ENCODE measurements around the gene GPR52.
"Not testable (repeated sequence)": the region's sequence is repeated elsewhere in the genome, so short reads cannot be mapped to it uniquely, and the experiment has no call there.

The GPR52 gene, protein sequence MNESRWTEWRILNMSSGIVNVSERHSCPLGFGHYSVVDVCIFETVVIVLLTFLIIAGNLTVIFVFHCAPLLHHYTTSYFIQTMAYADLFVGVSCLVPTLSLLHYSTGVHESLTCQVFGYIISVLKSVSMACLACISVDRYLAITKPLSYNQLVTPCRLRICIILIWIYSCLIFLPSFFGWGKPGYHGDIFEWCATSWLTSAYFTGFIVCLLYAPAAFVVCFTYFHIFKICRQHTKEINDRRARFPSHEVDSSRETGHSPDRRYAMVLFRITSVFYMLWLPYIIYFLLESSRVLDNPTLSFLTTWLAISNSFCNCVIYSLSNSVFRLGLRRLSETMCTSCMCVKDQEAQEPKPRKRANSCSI

DNA sequence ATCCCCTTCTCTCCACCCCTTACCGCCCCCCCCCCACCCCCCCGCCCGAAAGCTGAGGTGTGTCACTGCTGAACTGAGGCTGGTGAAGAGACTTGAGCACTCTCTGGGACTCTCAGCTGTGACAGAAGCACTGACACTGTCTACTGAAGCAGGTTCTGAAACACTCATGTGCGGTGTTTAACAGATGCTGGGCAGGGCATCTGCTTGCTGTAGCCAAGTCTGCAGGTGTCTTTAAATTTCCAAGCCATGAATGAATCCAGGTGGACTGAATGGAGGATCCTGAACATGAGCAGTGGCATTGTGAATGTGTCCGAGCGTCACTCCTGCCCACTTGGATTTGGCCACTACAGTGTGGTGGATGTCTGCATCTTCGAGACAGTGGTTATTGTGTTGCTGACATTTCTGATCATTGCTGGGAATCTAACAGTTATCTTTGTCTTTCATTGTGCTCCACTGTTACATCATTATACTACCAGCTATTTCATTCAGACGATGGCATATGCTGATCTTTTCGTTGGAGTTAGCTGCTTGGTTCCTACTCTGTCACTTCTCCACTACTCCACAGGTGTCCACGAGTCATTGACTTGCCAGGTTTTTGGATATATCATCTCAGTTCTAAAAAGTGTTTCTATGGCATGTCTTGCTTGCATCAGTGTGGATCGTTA, at the start of gene GPR52:
GPR52 (plus strand) TSS at position 99 of the 665 bp plus-strand sequence; CDS start at position 247, 148 bp downstream.
- no peak within 1 kb of the TSS for H3K9ac ChIP-seq (ENCODE audit: low read depth in 1 of 2, low read length in 2 of 2)
- H3K27ac ChIP-seq (ENCODE audit: low read depth, low read length): no peak within 1 kb of the TSS
- no peaks in the 10 kb centered on the region for H3K36me3 ChIP-seq (ENCODE audit: control insufficient read depth in 1 of 2, insufficient read depth in 2 of 2, low read length in 2 of 2)
- H3K9me3 ChIP-seq (ENCODE audit: control insufficient read depth in 1 of 2, low read length in 2 of 2): no peaks in the 10 kb centered on the region
- H3K4me1 ChIP-seq (ENCODE audit: control insufficient read depth in 1 of 2, insufficient read depth in 2 of 2, low read length in 2 of 2): no peaks in the 10 kb centered on the region
- H3K27me3 ChIP-seq (ENCODE audit: control insufficient read depth in 1 of 2, insufficient read depth in 2 of 2, low read length in 2 of 2): no peaks in the 10 kb centered on the region
- H3K4me3 ChIP-seq (ENCODE audit: low read depth in 1 of 2, low read length in 2 of 2): no peak within 1 kb of the TSS

- Histone ChIP-seq H3K27me3 (ENCODE audit: control insufficient read depth in 1 of 2, insufficient read depth in 2 of 2, low read length in 2 of 2) (no peaks in the 10 kb centered on the region), H3K36me3 (ENCODE audit: control insufficient read depth in 1 of 2, insufficient read depth in 2 of 2, low read length in 2 of 2) (peaks cover 13 to 15% of the 10 kb centered on the region in 2 donors), H3K4me1 (ENCODE audit: control insufficient read depth in 1 of 2, insufficient read depth in 2 of 2, low read length in 2 of 2) (no peaks in the 10 kb centered on the region), H3K9me3 (ENCODE audit: control insufficient read depth in 1 of 2, low read length in 2 of 2) (peaks cover 0 to 10% of the 10 kb centered on the region in 2 donors), H3K9ac (ENCODE audit: low read depth in 1 of 2, low read length in 2 of 2) (no peak overlapping the region), H3K27ac (ENCODE audit: low read depth, low read length) (no peak overlapping the region), H3K4me3 (ENCODE audit: low read depth in 1 of 2, low read length in 2 of 2) (no peak overlapping the region)
Measured at GRCh38 chr1:174398246-174398645, 49.5 kb upstream of the GPR52 start.

GRCh38 chr1:174399211-174399610, 48.6 kb upstream of the GPR52 start:
- H3K36me3 ChIP-seq (ENCODE audit: control insufficient read depth in 1 of 2, insufficient read depth in 2 of 2, low read length in 2 of 2): peaks cover 8 to 14% of the 10 kb centered on the region in 2 donors
- no peak overlapping the region for H3K4me3 ChIP-seq (ENCODE audit: low read depth in 1 of 2, low read length in 2 of 2)
- H3K9me3 ChIP-seq (ENCODE audit: control insufficient read depth in 1 of 2, low read length in 2 of 2): peaks cover 0 to 5% of the 10 kb centered on the region in 2 donors
- no peaks in the 10 kb centered on the region for H3K4me1 ChIP-seq (ENCODE audit: control insufficient read depth in 1 of 2, insufficient read depth in 2 of 2, low read length in 2 of 2)
- H3K9ac ChIP-seq (ENCODE audit: low read depth in 1 of 2, low read length in 2 of 2): no peak overlapping the region
- no peaks in the 10 kb centered on the region for H3K27me3 ChIP-seq (ENCODE audit: control insufficient read depth in 1 of 2, insufficient read depth in 2 of 2, low read length in 2 of 2)
- no peak overlapping the region for H3K27ac ChIP-seq (ENCODE audit: low read depth, low read length)

- no peak overlapping the region for H3K9ac ChIP-seq (ENCODE audit: low read depth in 1 of 2, low read length in 2 of 2)
- H3K36me3 ChIP-seq (ENCODE audit: control insufficient read depth in 1 of 2, insufficient read depth in 2 of 2, low read length in 2 of 2): peaks cover 8 to 14% of the 10 kb centered on the region in 2 donors
- H3K4me1 ChIP-seq (ENCODE audit: control insufficient read depth in 1 of 2, insufficient read depth in 2 of 2, low read length in 2 of 2): no peaks in the 10 kb centered on the region
- no peaks in the 10 kb centered on the region for H3K27me3 ChIP-seq (ENCODE audit: control insufficient read depth in 1 of 2, insufficient read depth in 2 of 2, low read length in 2 of 2)
- H3K27ac ChIP-seq (ENCODE audit: low read depth, low read length): no peak overlapping the region
- no peak overlapping the region for H3K4me3 ChIP-seq (ENCODE audit: low read depth in 1 of 2, low read length in 2 of 2)
- H3K9me3 ChIP-seq (ENCODE audit: control insufficient read depth in 1 of 2, low read length in 2 of 2): peaks cover 0 to 5% of the 10 kb centered on the region in 2 donors
Measured at GRCh38 chr1:174401075-174401474, 46.7 kb upstream of the GPR52 start.

GRCh38 chr1:174405219-174405618, 42.5 kb upstream of the GPR52 start:
- Histone ChIP-seq H3K27me3 (ENCODE audit: control insufficient read depth in 1 of 2, insufficient read depth in 2 of 2, low read length in 2 of 2) (no peaks in the 10 kb centered on the region), H3K4me3 (ENCODE audit: low read depth in 1 of 2, low read length in 2 of 2) (no peak overlapping the region), H3K36me3 (ENCODE audit: control insufficient read depth in 1 of 2, insufficient read depth in 2 of 2, low read length in 2 of 2) (no peaks in the 10 kb centered on the region), H3K9me3 (ENCODE audit: control insufficient read depth in 1 of 2, low read length in 2 of 2) (no peaks in the 10 kb centered on the region), H3K27ac (ENCODE audit: low read depth, low read length) (no peak overlapping the region), H3K4me1 (ENCODE audit: control insufficient read depth in 1 of 2, insufficient read depth in 2 of 2, low read length in 2 of 2) (no peaks in the 10 kb centered on the region), H3K9ac (ENCODE audit: low read depth in 1 of 2, low read length in 2 of 2) (no peak overlapping the region)

GRCh38 chr1:174406421-174406820, 41.3 kb upstream of the GPR52 start:
- Histone ChIP-seq H3K4me1 (ENCODE audit: control insufficient read depth in 1 of 2, insufficient read depth in 2 of 2, low read length in 2 of 2) (no peaks in the 10 kb centered on the region), H3K27ac (ENCODE audit: low read depth, low read length) (no peak overlapping the region), H3K4me3 (ENCODE audit: low read depth in 1 of 2, low read length in 2 of 2) (no peak overlapping the region), H3K27me3 (ENCODE audit: control insufficient read depth in 1 of 2, insufficient read depth in 2 of 2, low read length in 2 of 2) (no peaks in the 10 kb centered on the region), H3K36me3 (ENCODE audit: control insufficient read depth in 1 of 2, insufficient read depth in 2 of 2, low read length in 2 of 2) (no peaks in the 10 kb centered on the region), H3K9ac (ENCODE audit: low read depth in 1 of 2, low read length in 2 of 2) (no peak overlapping the region), H3K9me3 (ENCODE audit: control insufficient read depth in 1 of 2, low read length in 2 of 2) (no peaks in the 10 kb centered on the region)

DNA sequence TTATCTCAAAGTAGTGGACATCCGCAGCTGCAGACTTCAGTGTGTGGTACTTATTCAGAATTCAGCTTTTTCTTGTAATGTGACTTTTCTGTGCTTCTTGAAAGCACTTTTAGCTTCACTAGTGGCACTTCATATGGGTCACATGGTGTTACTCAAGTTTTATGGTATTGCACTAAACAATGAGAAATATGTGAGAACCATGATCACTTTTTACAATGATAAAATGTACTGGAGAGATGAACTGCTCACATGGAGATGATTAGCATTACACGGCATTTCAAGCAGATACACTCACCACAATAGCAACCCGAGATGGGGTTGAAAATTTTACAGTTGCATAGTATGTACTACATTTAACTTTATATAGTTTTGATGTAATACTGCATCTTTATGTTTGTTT, 40.1 kb upstream of the GPR52 start:
- Histone ChIP-seq H3K36me3 (ENCODE audit: control insufficient read depth in 1 of 2, insufficient read depth in 2 of 2, low read length in 2 of 2) (no peaks in the 10 kb centered on the region), H3K27ac (ENCODE audit: low read depth, low read length) (no peak overlapping the region), H3K9ac (ENCODE audit: low read depth in 1 of 2, low read length in 2 of 2) (no peak overlapping the region), H3K4me3 (ENCODE audit: low read depth in 1 of 2, low read length in 2 of 2) (no peak overlapping the region), H3K4me1 (ENCODE audit: control insufficient read depth in 1 of 2, insufficient read depth in 2 of 2, low read length in 2 of 2) (no peaks in the 10 kb centered on the region), H3K9me3 (ENCODE audit: control insufficient read depth in 1 of 2, low read length in 2 of 2) (no peaks in the 10 kb centered on the region), H3K27me3 (ENCODE audit: control insufficient read depth in 1 of 2, insufficient read depth in 2 of 2, low read length in 2 of 2) (no peaks in the 10 kb centered on the region)

GRCh38 chr1:174408146-174408545, 39.6 kb upstream of the GPR52 start:
- Histone ChIP-seq H3K9me3 (ENCODE audit: control insufficient read depth in 1 of 2, low read length in 2 of 2) (no peaks in the 10 kb centered on the region), H3K36me3 (ENCODE audit: control insufficient read depth in 1 of 2, insufficient read depth in 2 of 2, low read length in 2 of 2) (no peaks in the 10 kb centered on the region), H3K4me1 (ENCODE audit: control insufficient read depth in 1 of 2, insufficient read depth in 2 of 2, low read length in 2 of 2) (no peaks in the 10 kb centered on the region), H3K4me3 (ENCODE audit: low read depth in 1 of 2, low read length in 2 of 2) (no peak overlapping the region), H3K27me3 (ENCODE audit: control insufficient read depth in 1 of 2, insufficient read depth in 2 of 2, low read length in 2 of 2) (no peaks in the 10 kb centered on the region), H3K27ac (ENCODE audit: low read depth, low read length) (no peak overlapping the region), H3K9ac (ENCODE audit: low read depth in 1 of 2, low read length in 2 of 2) (no peak overlapping the region)

DNA sequence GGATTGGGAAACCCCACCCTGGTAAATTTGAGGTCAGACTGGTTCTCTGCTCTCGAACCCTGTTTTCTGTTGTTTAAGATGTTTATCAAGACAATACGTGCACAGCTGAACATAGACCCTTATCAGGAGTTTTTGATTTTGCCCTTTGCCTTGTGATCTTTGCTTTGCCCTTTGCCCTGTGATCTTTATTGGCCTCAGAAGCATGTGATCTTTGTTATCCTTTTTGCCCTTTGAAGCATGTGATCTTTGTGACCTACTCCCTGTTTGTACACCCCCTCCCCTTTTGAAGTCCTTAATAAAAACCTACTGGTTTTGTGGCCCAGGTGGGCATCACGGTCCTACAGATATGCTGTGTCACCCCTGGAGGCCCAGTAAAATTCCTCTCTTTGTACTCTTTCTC, 38.0 kb upstream of the GPR52 start:
- H3K4me1 ChIP-seq (ENCODE audit: control insufficient read depth in 1 of 2, insufficient read depth in 2 of 2, low read length in 2 of 2); H3K27me3 ChIP-seq (ENCODE audit: control insufficient read depth in 1 of 2, insufficient read depth in 2 of 2, low read length in 2 of 2); H3K9me3 ChIP-seq (ENCODE audit: control insufficient read depth in 1 of 2, low read length in 2 of 2); H3K4me3 ChIP-seq (ENCODE audit: low read depth in 1 of 2, low read length in 2 of 2); H3K9ac ChIP-seq (ENCODE audit: low read depth in 1 of 2, low read length in 2 of 2); H3K36me3 ChIP-seq (ENCODE audit: control insufficient read depth in 1 of 2, insufficient read depth in 2 of 2, low read length in 2 of 2); H3K27ac ChIP-seq (ENCODE audit: low read depth, low read length): not testable (repeated sequence)

DNA sequence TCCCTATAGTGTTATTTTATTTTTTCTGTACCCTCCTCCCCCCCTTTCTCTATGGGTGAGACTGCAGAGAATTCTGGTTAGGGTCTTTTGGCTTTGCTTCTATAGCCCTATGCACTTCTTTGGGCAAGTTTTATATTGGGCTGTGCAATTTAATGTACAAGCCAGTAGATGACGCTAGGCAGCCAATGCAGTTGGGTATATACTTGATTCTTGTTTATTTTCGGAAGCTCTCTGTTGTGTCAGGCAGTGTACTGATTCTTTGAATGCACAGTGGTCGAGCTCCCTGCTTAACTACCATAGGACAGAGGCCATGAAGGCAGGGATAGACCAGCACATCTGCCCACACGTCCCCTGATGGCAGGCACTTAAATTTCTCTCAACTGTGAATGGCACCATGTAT, 34.1 kb upstream of the GPR52 start:
- Histone ChIP-seq H3K9me3 (ENCODE audit: control insufficient read depth in 1 of 2, low read length in 2 of 2) (no peaks in the 10 kb centered on the region), H3K27me3 (ENCODE audit: control insufficient read depth in 1 of 2, insufficient read depth in 2 of 2, low read length in 2 of 2) (no peaks in the 10 kb centered on the region), H3K27ac (ENCODE audit: low read depth, low read length) (no peak overlapping the region), H3K4me3 (ENCODE audit: low read depth in 1 of 2, low read length in 2 of 2) (no peak overlapping the region), H3K36me3 (ENCODE audit: control insufficient read depth in 1 of 2, insufficient read depth in 2 of 2, low read length in 2 of 2) (no peaks in the 10 kb centered on the region), H3K4me1 (ENCODE audit: control insufficient read depth in 1 of 2, insufficient read depth in 2 of 2, low read length in 2 of 2) (no peaks in the 10 kb centered on the region), H3K9ac (ENCODE audit: low read depth in 1 of 2, low read length in 2 of 2) (no peak overlapping the region)

Measured in duodenal mucosa (tissue), 2 donors.